HFF-Myc (cell line): Measurements from ENCODE around the gene SYP.

Experiments used
- DNase-seq: peaks from one replicate; pipeline ENCODE4 v3.0.0-alpha.2; 2011; ENCODE audit warnings: low read depth; ENCODE audit errors: extremely low read depth
- H3K4me3 ChIP-seq: replicated peaks from 2 replicates; pipeline ENCODE4 v1.5.1; 2011; ENCODE audit warnings: low read depth, mild to moderate bottlenecking, control low read depth, low read length
- CTCF ChIP-seq: IDR thresholded peaks from 2 replicates; pipeline ENCODE4 v1.5.1; 2012; ENCODE audit warnings: mild to moderate bottlenecking, low read depth, low read length, control low read depth; ENCODE audit errors: missing control alignments

Gene SYP

GRCh38 chrX:49163555-49164419 is 36.2 kb downstream of the SYP start:
- H3K4me3 ChIP-seq: peak overlapping the region; percentile 28; the same call in 1 of the 2 replicates
- DNase-seq: no peak
- peak; percentile 47 for TF ChIP-seq CTCF

- no peak for DNase-seq
- peak within 1 kb of the TSS; percentile 28; the same call in 1 of the 2 replicates for H3K4me3 ChIP-seq
- TF ChIP-seq CTCF: no peak
Measured at GRCh38 chrX:49162620-49163019, 37.4 kb downstream of the SYP start, which contains the start of gene MAGIX. Gene MAGIX, plus strand, starts transcription at chrX:49162758. Its CDS starts 132 bp downstream, at chrX:49162890.

GRCh38 chrX:49161632-49162031 is 38.4 kb downstream of the SYP start:
- no peak overlapping the region for H3K4me3 ChIP-seq
- no peak for DNase-seq
- TF ChIP-seq CTCF: no peak

GRCh38 chrX:49160908-49161307 is 39.1 kb downstream of the SYP start:
- no peak for TF ChIP-seq CTCF
- no peak for DNase-seq
- H3K4me3 ChIP-seq: no peak overlapping the region

GRCh38 chrX:49157194-49157593 is 42.8 kb downstream of the SYP start:
- no peak overlapping the region for H3K4me3 ChIP-seq
- DNase-seq: no peak
- no peak for TF ChIP-seq CTCF

GRCh38 chrX:49155900-49156837 is 43.8 kb downstream of the SYP start:
- peak overlapping the region; percentile 22 for H3K4me3 ChIP-seq
- no peak for DNase-seq
- TF ChIP-seq CTCF: peak; percentile 57
